DOHH2 (cell line): Measurements from ENCODE around the gene KLK15.

Source experiments
- EZH2phosphoT487 ChIP-seq: fragments of 200-600 bp; sonication (generic); IDR thresholded peaks from 2 replicates; pipeline ENCODE4 v1.6.1; 2017; ENCODE audit warnings: borderline replicate concordance, mild to moderate bottlenecking, antibody characterized with exemption, low read length, moderate library complexity, mixed read lengths
- TF ChIP-seq, protein P1 (sequence below): fragments of 200-600 bp; sonication (generic); IDR thresholded peaks from one replicate; pipeline ENCODE4 v1.5.1; 2014; ENCODE audit warnings: antibody characterized with exemption, mild to moderate bottlenecking, low read depth, low read length; ENCODE audit not compliant: poor library complexity, severe bottlenecking

DNA sequence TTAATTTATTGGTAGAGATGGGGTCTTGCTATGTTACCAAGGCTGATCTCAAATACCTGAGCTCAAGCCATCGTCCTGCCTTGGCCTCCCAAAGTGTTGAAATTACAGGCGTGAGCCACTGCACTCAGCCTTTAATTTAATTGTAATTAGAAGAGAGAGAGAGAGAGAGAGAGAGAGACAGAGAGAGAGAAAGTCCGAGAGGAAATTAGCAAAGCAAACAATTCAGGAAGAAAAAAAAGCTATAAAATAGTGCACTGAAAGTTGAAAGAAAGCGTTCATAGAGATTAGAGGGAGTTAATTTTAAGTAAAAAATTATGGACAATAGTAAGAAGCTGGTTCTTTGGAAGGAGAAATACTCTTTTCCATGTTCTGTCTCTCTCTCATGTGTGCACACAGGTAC lies 56.1 kb downstream of the KLK15 start:
- TF ChIP-seq EZH2phosphoT487 = no peak
- TF ChIP-seq, protein P1, sequence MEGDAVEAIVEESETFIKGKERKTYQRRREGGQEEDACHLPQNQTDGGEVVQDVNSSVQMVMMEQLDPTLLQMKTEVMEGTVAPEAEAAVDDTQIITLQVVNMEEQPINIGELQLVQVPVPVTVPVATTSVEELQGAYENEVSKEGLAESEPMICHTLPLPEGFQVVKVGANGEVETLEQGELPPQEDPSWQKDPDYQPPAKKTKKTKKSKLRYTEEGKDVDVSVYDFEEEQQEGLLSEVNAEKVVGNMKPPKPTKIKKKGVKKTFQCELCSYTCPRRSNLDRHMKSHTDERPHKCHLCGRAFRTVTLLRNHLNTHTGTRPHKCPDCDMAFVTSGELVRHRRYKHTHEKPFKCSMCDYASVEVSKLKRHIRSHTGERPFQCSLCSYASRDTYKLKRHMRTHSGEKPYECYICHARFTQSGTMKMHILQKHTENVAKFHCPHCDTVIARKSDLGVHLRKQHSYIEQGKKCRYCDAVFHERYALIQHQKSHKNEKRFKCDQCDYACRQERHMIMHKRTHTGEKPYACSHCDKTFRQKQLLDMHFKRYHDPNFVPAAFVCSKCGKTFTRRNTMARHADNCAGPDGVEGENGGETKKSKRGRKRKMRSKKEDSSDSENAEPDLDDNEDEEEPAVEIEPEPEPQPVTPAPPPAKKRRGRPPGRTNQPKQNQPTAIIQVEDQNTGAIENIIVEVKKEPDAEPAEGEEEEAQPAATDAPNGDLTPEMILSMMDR = no peak
